GM19372 (cell line): Measurements from ENCODE around the gene DKKL1.
A peak's percentile ranks its signal among the peaks of the same experiment; 100 is the strongest.
"Not testable (repeated sequence)": the region's sequence is repeated elsewhere in the genome, so short reads cannot be mapped to it uniquely, and the experiment has no call there.

Experiments
- ATAC-seq: cut with Tn5 transposase; IDR thresholded peaks from one replicate; pipeline ENCODE4 v1.9.1; 2021; ENCODE audit warnings: mild to moderate bottlenecking, low read depth, moderate library complexity; ENCODE audit not compliant: unreplicated experiment

DKKL1 gene

DNA sequence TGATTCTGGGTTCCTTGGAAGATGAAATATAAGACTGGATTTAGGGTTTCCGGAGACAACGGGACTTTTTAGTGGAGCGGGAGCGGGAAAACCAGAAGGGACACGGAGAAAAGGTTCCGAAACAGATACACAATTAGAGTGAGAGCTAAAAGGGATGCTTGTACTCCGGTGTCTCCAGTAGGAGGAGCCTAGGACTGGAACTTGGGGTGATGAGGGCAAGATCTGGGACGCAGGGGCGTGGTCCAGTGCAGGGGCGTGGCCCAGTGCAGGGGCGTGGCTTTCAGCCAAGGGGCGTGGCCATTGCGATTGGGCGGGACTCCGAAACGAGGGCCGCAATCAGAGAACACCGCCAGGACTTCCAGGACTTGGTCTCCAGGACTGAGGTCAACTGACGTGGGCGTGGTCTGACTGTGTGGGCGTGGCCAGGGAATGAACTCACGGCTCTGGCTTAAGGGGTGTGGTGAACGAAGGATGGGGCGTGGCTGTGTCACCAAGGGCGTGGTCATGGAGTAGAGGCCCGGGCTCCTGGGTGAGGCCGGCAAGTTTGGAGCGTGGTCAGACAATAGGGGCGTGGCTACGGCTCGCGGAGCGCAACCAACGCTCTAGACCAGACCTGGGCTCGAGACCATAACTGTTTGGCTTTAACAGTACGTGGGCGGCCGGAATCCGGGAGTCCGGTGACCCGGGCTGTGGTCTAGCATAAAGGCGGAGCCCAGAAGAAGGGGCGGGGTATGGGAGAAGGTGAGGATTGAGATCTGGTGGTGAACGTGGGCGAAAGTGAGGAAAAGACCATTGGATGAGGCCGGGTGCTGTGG is at the start of gene DKKL1:
TSS of gene DKKL1 (plus strand) at position 610 of the 815 bp plus-strand sequence. CDS start at position 732, 122 bp downstream.
- peak; percentile 71 for ATAC-seq

DNA sequence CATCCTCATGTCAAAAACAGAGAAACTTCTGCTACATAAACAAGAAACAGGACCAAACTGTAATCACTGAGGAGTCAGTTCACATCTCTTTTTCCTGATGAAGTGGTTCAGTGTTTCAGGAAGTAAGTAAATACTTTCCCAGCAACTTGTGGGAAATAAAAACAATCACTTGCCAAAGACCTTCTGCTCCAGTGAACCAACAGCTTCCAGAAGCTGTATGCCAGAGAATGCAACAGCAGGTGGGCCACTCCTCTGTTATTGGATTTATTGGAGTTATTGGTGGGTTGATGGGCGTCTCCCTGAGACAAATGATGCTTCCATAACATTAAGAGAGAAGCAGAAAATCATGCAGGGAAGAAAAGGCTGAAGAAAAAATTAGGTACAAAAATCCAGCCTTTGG is 48.6 kb upstream of the DKKL1 start:
- no peak for ATAC-seq

- ATAC-seq = no peak
These were observed 47.4 kb upstream of the DKKL1 start for GRCh38 chr19:49316284-49316683.

DNA sequence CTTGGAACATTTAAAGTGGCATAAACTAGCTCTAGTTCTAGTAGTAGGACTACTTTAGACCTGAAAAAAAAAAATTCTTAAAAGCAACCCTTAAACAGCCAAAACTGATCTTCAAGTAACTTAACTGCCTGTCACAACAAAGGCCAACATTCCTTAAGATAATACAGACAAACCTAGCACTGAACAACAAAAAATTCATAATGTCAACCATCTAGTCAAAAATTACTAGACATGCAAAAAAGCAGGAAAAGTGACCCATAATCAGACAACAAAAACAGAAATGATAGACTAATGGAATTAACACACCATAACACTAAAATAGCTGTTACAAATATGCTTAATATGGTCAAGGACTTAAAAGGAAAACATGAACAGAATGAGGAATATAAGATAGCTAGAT is 45.4 kb upstream of the DKKL1 start:
- ATAC-seq = no peak

DNA sequence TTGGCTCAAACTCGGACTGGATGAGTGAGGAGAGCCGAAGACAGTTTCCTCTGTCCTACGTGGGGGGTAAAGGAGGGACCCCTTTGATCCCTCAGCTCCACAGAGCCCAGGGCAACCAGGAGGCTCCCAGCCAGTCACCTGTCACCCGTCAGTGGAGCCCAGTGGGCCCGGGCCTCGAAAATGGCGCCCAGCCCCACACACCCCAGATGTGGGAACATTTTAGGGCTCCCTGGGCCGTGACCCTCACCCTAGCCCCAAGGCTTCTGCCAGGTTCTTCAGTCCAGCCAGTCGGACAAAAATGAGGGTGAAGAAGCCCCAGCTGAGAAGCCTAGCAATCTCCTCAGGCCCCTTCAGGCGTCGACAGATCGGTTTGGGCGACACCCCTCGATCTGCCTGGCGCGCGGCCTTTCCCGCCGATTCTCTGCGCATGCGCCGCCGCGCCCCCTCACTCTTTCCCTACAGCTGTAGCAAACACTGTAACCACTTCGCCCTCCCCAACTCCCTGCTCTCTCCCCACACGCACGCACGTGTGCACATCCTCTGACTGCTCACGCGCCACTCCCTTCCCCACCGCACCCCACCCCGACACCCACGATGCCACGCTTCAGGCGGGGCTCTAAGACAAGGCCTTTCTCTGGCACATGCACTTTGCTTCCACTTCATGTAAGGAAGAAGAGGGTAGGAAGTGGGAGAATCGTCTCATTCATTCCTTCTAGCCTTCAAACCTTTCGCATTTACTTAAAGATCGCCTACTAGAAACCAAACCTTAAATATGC is 38.7 kb upstream of the DKKL1 start, which contains the start of gene SLC6A16:
TSS of gene SLC6A16 (minus strand) at position 391 of the 776 bp plus-strand sequence. CDS start 13,844 bp downstream, outside the sequence.
- ATAC-seq = no peak

DNA sequence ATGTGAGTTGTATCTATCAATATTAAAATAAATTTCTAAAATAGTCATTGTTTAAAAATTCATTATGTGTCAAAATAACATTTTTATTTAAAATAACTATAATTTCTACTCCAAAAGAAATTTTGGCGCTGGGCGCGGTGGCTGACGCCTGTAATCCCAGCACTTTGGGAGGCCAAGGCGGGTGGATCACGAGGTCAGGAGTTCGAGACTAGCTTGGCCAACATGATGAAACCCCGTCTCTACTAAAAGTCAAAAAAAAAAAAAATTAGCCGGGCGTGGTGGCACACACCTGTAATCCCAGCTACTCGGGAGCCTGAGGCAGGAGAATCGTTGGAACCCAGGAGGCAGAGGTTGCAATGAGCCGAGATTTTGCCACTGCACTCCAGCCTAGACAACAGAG is 37.9 kb upstream of the DKKL1 start:
- not testable (repeated sequence) for ATAC-seq

DNA sequence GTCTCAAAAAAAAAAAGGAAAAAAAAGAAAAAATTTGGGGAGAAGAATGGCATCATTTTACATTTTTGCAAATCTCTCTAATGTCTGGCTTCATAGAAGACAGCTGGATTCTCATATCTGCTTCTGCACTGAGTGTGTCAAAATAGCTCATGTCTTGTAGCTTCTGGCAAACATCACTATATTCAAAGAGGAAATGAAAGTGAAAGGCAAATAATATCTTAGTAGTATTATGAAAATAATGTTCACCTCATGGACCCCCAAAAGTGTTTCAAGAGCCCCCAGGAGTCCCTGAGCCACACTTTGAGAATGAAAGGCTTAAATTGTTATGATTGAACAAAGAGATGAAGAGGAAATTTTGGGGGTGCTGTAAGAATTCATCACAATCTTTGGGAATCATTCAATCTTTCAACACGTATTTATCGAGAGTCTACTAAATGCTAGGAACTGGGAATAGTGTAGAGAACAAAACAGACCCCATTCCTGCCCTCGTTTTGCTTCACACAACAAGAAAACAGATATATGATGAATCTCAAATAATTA is 37.4 kb upstream of the DKKL1 start:
- ATAC-seq = no peak

DNA sequence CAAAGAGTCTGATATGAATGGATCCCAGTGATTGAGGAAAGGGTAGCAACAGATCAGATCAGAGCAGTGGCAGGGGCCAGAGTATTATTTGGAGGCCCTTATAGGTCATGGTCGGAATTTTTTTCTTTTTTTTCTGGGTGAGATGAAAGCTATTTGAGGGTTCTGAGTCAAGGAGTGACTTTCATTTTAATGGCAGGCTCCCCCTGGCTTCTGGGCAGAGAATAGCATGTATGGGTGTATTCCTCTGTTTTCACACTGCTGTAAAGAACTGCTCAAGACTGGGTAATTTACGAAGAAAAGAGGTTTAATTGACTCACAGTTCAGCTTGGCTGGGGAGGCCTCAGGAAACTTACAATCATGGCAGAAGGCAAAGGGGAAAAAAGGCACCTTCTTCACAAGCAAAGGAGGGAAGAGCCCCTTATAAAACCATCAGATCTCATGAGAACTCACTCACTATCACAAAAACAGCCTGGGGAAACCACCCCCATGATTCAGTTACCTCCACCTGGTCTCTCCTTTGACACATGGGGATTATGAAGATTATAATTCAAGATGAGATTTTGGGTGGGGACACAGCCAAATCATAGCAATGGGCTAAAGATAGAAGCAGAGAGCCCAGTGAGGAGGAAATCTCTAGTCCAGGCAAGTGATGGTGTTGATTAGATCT is 35.7 kb upstream of the DKKL1 start:
- no peak for ATAC-seq

- no peak for ATAC-seq
These were observed 34.9 kb upstream of the DKKL1 start for GRCh38 chr19:49328741-49329140.

GRCh38 chr19:49331187-49331586 is 32.5 kb upstream of the DKKL1 start:
- not testable (repeated sequence) for ATAC-seq

DNA sequence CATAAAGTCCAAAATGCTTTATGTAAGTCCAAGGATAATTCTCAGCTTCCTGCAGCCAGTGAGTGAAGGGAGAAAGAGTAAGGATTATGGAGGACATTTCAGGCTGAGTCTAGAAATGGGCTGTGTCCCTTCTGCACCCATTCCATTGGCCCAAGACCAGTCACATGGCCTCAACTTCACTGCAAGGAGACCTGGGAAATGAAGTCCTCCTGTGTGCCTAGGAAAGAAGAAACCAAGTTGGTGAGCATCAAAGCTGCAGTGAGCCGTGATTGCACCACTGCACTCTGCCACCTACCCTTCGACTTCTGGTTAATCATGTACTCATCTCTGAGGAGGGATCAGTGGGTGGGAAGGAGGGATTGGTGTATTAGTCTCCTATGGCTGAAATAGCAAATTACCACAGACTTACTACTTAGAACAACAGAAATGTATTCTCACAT is 32.0 kb upstream of the DKKL1 start:
- ATAC-seq = no peak

DNA sequence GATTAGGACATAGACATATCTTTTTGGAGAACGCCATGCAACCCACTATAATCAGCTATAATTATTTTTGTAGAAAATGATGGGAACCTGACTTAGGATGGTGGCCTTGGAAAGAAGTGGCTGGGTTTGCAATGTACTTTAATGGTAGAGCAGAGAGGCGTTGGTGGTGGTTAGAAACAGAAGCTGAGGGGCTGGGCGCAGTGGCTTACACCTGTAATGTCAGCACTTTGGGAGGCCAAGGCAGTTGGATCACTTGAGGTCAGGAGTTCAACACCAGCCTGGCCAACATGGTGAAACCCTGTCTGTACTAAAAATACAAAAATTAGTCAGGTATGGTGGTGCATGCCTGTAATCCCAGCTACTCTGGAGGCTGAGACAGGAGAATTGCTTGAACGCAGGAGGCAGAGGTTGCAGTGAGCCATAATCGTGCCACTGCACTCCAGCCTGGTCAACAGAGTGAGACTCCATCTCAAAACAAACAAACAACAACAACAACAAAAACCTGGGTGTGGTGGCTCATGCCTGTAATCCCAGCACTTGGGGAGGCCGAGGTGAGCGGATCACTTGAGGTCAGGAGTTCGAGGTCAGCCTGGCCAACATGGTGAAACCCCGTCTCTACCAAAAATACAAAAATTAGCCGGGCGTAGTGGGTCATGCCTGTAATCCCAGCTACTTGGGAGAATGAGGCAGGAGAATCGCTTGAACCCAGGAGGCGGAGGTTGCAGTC is 30.8 kb upstream of the DKKL1 start:
- ATAC-seq = not testable (repeated sequence)

DNA sequence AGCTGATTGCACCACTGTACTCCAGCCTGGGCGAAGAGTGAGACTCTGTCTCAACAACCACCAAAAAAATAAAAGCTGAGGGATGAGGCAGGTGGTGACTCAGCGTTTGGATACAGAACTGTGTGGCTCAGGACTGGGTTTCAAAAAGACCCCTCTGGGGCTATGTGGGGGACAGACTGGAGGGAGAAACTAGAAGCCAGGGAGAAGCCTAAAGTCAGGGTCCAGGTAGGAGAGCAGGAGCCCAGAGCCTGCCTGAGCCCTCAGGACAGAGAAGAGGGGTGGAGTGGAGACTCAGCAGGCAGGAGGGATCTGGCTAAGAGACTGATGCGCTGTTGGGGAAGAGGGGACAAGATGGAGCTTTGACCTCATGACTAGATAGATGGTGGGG is 30.3 kb upstream of the DKKL1 start:
- ATAC-seq = no peak

GRCh38 chr19:49333811-49334288 is 29.8 kb upstream of the DKKL1 start:
- ATAC-seq = no peak

DNA sequence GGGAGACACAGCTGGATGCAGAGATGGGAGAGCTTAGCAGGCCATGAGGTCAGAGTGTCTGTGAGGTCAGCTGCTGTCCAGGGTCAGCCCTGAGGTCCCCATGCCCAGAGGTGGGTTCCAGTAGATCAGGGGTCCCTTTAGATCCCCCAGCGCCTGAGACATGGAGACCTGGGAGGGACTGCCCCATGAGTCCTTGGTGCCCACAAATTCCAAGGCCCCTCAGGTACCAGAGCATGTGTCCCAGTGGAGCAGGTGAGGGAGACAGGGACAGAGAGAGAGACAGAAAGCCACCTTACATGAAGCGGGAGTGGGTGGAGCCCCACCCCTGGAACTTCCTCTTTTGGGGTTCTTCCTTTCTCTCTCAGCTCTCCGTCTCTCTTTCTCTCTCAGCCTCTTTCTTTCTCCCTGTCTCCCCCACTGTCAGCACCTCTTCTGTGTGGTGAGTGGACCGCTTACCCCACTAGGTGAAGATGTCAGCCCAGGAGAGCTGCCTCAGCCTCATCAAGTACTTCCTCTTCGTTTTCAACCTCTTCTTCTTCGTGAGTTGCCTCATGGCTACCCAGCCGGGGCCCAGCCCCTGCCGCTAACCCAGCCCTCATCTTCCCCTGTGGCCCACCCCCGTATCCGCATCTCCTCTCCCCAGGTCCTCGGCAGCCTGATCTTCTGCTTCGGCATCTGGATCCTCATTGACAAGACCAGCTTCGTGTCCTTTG is 28.4 kb upstream of the DKKL1 start, which contains the start of gene CD37:
TSS of gene CD37 (plus strand) at position 336 of the 713 bp plus-strand sequence. CDS start at position 471, 135 bp downstream.
- ATAC-seq = no peak

DNA sequence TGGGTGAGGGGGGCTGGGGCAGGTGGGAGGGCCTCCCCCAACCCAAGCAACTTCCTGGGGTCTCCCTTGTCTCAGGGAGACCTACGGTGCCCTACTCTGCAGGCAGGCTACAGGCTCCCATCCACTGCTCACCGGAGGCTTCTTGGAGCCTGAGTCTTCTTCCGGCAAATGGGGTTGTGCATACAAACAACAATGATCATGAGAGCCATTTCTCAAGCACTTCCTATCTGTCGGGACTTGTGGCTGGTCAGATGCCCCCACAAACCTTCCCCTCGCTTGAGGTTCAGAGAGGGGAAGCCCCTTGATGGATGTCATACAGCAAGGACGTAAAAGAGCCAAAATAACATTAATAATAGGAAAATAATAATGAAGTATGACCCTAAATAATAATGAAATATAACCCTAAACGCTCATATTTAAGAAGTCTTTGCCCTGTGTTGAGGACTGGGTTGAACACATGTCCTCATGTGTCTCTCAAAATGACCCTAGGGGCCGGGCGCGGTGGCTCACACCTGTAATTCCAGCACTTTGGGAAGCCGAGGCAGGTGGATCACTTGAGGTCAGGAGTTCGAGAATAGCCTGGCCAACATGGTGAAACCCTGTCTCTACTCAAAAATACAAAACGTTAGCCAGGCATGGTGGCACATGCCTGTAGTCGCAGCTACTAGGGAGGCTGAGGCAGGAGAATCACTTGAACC is 27.7 kb upstream of the DKKL1 start:
- no peak for ATAC-seq

GRCh38 chr19:49336482-49337266 is 27.0 kb upstream of the DKKL1 start:
- no peak for ATAC-seq
